CD4-positive, alpha-beta T cell treated with Interleukin-4 for 1 hour (primary cell): Measurements from ENCODE around the gene MRTFB.

Experiments used
- DNase-seq, 2 donors: peaks; one replicate each; pipeline ENCODE4 v3.0.0-alpha.2; 2020 to 2022

The MRTFB gene

DNA sequence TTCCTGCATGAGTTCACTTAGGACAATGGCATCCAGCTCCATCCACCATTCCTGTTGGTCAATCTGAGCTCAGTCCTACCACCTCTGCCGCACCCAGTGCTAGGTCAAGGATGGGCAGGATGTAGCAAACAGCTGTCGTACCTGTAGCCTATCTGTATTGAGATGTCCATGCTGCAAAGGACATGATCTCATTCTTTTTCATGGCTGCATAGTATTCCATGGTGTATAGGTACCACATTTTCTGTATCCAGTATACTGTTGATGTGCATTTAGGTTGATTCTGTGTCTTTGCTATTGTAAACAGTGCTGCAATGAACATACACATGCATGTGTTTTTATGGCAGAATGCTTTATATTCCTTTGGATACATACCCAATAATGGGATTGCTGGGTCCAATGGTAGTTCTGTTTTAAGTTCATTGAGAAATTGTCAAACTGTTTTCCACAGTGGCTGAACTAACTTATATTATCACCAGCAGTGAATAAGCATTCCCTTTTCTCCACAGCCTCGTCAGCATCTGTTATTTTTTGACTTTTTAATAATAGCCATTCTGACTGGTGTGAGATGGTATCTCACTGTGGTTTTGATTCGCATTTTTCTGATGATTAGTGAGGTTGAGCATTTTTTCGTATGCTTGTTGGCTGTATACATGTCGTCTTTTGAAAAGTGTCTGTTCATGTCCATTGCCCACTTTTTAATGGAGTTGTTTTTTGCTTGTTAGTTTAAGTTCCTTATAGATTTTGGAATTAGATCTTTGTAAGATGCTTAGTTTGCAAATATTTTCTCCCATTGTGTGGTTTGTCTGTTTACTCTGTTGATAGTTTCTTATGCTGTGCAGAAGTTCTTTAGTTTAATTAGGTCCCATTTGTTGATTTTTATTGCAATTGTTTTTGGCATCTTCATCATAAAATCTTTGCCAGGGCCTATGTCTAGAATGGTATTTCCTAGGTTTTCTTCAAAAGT, 7.2 kb upstream of the MRTFB start:
- DNase-seq = no peak

DNA sequence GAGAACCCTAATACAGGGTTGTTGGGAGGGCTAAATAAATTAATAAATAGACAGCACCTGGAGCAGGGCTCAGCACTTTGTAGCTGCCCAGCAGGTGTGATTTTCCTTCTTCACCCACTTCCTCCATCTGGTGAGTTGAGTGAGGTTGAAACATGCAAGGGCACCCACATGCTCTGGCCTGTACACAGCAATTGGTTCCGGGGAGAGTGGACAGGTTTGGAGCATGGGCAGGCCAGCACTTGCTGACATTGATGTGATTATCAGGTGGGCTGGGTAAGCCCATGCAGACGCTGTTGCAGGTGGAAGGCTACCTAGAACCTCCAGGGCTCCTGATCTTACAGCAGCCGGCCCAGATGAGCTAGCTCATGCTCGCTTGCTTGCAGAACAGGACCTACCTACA, 1.3 kb upstream of the MRTFB start:
- no peak for DNase-seq

DNA sequence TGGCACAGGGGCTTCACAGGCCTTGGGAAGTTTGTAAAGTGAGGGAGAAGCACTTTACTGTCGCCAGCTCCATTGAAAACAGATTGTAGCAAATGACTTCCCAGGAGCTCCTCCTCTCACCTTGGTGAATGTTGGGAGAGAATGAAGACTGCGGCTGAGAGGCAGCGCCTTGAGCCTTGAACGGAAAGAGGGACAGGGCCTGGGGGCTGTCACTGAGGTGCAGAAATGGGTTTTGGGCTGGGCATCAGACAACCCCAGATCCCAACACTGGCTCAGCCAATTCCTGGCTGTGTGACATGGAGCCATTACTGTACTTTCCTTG, 603 bp upstream of the MRTFB start:
- no peak for DNase-seq

DNA sequence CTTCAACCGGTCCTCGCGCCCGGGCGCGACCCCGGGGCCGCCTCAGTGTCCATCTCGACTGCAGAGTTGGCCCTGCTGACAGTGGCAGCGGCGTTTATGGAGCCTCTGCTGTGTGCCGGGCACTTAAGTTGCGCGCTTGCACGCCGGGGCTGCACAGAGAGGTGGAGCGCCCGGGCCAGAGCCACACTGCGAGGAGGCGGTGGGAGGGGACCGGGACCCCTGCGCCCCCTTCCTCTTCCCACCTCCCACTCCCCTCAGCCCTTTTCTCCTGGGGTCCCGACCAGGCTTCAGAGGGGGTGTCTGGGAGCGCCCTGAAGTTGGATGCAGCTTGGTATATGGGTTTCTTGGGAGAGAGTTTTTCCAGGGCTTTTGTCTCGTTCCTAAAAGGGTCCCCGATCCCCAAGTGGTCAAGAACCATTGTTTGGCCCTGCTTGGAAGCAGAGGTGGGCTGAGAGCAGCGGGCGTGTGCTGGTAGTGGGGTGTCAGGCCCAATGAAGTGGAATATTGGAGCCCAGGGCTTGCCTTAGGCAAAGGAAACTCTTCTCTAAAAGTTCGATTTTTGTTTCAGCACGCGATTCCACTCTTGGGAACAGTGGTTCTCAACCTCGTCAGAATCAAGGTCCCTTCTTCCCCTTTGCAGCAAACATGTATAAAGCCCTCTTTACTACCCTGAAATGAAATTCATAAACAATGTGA, 605 bp downstream of the MRTFB start:
- peak in 1 of 2 donors; percentile 12 for DNase-seq

DNA sequence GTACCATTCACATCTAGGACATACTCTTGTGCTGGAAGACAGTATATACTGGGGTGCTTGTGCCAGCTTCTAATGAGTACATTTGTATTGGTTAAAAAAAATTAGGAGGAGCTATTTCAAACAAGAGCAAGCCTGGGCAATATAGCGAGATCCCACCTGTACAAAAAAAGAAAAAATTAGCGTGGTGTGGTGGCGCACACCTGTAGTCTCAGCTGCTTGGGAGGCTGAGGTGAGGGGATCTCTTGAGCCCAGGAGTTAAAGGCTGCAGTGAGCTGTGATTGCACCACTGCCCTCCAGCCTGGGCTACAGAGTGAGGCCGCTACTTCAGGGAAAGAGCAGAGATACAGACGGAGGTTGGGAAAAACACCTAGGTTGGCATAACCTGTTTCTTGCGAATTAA, 1.2 kb downstream of the MRTFB start:
- DNase-seq = no peak

DNA sequence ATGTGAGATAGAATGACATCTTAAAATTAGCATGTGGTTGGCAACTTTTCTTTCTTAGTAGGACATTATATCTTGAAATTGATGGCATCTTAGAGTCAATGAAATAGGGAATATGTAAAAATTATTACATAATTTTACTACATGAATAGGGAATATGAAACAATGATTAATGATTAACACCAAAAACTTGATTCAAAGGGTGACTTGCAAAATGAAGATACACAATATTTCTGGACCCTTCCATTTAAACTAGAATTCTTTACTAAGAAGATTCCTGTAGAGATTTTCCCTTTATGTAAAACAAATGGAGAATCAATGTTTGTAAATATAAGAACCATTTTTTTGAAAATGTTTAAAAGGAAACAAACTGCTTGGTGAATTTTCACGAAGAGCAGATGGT, 3.4 kb downstream of the MRTFB start:
- DNase-seq = no peak

DNA sequence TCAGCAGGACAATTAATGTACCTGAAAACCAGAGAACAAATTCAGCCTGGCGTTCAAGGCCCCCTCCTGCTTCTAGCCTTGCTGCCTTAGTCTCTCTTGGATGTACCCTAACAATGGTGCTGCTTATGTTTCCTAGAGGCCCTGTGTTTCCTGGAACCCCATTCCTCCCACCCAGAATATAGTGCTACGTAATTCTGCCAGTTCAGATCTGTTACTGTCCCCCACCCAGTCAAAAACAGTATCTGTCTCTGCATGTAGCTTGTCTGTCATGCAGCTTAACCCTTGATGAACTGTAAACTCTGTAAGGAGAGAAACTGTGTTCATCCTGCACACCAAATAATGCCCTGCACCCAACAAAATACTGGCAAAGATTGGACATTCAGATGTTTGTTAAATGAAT, 6.8 kb downstream of the MRTFB start:
- no peak for DNase-seq

DNA sequence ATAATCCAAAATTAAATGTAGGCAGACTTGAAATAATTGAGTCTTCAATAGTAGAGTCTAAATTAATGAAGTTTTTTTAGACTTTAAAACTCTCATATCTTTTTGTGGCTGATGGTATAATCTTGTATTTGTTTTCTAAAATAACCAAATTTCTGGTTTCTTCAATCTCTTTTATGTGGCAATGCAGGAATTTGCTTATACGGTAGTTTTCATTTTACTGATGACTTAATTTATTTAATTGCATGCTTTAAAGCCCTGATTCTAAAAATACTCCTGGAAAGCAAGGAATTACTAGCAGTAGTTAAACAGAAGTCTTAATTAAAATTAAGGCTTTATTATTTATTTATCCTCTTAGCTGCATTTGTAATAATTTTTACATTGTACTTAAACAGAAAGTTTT, 15.4 kb downstream of the MRTFB start:
- DNase-seq = no peak

DNA sequence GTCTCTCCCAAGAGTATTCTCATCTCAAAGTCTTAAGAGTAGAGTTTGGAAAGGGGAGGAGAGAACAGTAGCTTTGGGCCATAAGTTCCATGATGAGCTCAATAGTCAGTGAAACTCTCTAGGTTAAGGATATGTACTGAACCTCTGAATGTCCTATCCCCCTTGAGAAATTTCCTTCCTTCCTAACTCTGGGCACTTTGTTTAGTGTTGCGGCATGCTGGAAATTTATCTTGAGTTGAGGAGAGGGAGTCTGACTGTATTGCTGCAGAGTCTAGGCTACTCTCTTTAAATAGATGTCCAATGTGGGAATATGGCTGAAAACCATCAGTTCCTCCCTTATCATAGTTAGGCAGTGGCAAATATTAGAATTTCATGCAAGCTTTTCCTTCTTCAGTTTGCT, 16.1 kb downstream of the MRTFB start:
- DNase-seq = no peak

DNA sequence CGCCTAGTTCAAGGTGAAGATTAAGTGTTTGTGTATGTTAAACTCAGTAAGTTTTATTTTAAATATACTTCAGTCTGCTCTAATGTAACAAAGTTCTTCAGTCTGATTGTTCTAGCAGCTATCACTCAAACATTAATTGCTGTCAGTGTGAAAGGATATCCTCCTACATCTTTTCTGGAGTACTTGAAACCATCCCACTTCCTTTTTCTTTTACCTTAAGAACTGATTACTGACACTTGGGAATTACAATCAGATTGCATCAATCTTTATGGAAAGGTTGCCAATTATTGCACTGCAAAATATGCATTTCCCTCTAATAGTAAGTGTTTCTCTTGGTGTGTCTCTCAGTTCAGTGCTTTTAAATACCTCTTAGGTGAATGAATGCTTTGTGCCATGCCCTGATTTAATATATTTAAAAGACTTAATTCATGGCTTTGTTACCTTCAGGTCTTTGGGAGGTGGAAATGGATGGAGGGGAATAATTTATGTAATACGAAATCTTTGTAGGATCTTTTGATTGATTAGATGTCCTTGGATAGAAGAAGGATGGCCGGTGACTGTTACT, 16.6 kb downstream of the MRTFB start:
- no peak for DNase-seq

DNA sequence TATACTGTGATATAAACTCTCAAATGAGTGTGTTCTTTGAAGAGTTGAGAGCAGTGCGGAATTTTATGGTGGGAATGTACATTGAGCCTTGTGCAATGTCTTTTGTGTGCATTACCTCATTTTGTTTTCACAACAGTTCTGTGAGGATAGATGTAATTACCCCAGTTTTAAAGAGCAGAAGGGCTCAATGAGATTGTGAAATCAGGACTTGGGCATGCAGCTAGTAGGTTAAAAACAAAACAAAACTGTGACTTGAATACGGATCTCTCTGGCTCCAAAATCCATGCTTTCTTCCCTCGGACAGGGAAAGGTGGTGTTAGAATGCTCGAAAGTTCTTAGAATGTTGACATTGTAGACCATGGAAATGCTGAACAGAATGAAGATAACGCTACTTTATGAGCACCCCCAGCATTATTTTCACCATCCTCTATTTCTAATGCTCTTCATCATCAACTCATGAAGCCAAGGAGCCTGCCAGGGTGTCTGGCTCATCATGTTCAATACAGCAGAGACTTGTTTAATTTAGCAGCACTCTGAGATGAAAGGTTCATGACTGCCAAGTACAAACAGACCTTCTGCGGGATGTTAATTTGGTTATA, 17.1 kb downstream of the MRTFB start:
- no peak for DNase-seq

DNA sequence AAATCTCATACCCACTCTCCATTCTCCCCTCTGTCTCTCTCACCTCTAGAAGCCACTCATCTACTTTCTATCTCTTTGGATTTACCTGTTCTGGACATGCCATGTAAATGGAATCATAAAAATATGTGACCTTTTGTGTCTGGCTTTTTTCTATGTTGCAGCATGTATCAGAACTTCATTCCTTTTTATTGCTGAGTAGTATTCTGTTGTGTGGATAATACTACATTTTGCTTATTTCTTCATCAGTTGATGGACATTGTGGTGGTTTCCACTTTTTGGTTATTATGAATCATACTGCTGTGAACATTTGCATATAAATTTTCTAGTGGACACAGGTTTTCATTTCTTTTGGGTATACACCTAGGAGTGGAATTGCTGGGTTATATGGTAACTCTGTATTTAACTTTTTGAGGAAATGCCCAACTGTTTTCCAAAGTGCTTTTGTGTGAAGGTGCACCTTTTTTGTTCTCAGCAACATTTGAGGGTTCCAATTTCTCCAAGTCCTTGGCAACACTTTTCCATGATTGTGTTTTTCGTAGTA, 18.2 kb downstream of the MRTFB start:
- DNase-seq = no peak

DNA sequence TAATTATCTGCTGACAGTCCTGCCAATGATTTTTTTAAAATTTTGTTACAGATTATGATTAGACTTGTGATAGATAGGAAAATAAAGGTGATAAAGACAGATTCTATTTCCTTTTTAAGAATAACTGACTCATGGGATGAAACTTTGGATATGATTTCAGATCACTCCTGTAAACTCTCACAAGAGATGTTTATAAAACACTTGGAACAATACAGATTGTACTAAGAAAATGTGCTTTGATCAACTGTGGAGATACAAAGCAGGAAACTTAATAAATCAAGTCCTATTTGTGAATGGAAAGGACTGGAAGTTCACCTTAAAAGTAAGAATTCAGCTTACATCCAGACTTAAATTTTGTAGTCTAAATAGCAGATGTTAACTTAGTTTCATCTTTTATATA, 21.4 kb downstream of the MRTFB start:
- no peak for DNase-seq

DNA sequence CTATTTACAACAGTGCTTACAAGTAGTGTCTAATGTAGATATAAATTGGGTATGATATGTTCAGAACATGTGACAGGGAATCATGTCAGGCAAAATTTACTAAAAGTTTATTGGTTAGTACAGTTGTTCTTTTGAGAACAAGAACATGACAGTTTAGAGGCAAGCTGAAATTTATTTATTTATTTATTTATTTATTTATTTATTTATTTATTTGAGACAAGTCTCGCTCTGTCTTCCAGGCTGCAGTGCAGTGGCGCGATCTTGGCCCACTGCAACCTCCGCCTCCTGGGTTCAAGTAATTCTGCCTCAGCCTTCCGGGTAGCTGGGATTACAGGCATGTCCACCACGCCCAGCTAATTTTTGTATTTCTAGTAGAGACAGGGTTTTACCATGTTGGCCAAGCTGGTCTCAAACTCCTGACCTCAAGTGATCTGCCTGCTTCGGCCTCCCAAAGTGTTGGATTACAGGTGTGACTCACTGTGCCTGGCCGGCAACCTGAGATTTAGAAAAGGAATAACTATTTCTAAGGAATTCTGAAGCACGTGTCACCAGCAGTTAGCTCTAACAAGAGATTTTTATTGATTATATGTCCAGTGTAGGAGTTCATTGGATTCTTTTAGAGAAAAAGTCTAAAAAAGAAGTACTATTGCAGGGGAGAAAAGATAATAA, 24.9 kb downstream of the MRTFB start:
- DNase-seq = no peak

DNA sequence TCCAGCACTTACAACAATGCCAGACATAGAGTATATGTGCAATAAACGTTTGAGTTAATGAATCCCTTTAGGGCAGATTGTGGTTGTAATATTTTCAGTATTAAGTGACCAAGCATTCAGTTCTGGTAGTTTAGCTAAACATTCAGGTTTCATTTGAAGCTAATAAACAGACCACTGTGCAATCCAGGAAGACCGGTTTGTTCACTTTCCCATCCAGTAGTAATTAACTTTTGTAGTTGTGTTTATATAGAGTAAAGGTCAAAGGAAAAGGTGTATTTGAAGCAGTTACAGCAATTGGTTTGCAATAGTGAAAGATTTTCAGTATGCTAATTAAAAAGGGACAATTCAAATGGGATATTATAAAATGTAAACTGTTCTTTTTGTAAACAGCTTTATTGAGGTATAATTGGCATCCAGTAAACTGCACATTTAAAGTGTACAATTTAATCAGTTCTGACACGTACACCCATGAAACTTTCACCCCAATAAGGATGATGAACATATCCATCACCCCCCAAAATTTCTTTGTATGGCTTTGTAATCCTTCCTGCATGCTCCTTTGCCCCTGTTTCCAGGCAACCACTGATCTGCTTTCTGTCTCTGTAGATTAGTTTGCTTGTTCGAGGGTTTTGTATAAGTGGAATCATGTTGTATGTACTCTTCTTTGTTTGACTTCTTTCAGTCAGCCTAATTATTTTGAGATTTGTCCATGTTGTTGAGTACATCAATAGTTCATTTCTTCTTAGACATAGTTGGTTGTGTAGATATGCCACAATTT, 26.3 kb downstream of the MRTFB start:
- DNase-seq = no peak

DNA sequence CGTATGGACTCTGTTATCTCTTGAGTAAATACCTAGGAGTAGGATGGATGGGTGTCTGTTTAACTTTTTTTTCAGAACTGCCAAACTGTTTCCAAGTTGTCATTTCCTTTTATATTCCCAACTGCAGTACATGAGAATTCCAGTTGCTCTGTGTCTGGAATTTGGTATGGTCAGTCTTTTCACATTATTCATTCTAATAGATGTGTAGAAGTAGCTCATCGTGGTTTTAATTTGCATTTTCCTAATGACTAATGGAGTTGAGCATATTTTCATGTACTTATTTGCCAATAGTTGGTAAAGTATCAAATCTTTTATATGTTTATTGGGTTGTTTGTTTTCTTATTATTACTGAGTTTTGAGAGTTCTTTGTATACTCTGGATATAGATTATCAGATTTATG, 27.0 kb downstream of the MRTFB start:
- no peak for DNase-seq

DNA sequence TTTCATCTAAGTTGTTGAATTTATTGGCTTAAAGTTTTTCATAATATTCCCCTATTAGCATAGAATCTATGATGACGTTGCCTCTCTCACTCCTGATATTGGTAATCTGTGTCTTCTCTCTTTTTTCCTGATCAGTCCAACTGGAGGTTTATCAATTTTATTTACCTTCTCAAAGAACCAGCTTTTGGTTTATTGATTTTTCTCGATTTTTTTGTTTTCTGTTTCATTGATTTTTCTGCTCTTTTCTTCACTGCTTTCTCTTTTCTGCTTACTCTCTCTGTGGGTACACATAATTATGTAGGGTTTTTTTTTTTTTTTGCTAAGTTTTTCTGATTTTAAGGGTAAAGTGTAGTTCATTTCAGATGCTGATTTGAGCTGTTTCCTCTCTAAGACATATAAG, 29.7 kb downstream of the MRTFB start:
- DNase-seq = no peak

DNA sequence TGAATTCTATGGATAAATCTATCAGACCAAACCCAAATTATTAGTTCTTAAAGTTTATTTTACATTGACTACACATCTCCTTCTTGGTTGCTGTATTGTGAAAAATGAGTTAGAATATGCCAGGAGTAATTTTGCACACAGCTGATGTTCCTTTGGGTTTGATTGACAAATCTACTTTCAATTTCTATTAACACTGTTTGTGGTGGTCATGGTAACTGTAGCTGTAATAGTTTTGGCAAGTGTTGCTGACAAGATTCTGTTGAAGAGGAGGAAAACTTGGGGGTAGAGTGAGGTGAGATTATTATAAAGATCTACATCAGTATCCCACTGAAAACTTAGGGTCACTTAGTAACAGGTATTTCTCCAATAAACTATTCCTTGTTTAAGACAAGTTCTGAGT, 30.3 kb downstream of the MRTFB start:
- peak in 1 of 2 donors; percentile 1 for DNase-seq

DNA sequence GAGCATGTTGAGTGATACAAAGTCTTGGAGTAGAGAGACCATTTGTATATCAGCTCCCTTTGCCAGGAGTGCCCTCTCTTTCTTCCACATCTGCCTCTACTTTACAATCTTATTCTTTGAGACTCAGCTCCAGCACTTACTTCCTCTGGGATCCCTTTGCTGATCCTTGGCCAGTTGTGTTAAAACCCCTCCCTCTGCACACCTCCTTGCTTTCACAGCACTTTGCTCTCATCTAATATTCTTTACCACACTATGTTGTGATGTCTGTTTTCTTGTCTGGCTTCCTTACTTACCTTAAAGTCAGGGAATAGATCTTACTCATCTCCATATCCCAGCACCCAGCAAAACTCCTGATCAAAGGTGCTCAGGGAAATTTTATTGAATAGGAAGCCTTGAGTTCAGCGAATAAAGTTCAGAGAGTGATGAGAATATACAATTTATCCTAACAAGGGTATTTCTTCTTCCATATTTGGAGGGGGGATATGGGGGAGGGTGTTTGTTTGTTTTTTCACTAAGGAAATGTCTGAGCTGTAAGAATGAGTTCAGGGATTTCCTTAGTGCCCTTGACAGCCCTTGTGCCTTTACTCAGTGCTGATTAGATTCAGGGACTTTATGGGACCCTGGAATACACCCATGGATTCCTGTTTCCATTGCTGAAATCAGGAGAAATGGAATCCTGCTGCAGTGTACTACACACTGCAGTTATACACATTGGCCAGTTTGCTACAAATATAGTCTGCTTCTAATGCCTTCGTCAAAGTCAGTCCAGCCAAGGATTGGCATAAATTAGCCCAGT, 32.0 kb downstream of the MRTFB start:
- DNase-seq = no peak

DNA sequence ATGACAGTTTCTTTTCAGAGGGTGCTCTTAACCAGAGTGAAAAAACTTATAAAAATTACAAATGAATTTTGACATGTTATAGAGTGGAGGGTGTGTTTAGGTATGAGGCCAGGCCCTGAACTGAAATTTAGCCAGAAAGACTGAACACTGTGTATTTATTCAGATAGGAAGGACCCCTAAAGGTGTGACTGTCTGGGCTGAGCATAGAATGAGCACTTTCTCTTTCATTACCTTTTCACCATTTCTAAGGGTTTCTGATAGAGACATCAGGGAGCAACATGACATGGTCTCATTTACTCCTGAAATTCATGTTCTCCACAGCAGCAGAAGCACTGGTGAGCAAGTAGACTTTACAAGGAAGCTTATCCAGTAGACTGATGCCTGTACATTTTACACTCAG, 32.9 kb downstream of the MRTFB start:
- no peak for DNase-seq

DNA sequence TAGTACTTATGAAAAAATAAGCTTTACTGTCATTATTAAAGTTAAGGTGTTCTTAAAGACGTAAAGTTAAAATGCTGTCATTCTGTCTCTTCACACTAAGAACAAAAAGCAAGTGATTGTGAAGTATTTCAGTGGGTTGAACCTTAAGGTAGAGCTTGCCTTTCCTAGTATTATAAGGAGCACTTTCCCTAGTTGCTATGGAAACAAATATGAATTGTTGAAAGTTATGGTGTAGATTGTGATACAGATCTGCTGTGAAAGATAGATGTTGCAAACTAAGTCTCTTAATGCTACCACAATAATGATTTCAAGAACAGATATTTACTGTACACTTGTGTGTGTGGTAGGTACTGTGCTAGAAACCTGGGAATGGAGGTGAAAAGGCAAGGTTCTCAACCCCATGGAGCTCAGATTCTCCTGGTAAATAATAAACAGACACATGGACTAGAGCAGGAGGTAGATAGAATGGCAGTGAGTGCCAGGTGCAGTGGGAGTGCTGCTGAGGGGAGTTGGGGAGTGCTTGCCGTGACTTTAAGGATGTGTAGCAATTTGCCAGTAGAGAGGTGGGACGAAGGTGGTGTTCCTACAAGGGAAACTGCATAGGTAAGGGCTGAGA, 34.7 kb downstream of the MRTFB start:
- no peak for DNase-seq
